ENCODE results near the gene ANKRD27. TPM values are rescaled to one million over a fixed set of nuclear protein-coding genes. Genes with fewer than 3 reads are reported as not detected.

The ANKRD27 gene
- total RNA-seq, result 10 to 100 TPM; 11.2 to 31.7 (median 18.8) TPM
- polyA plus RNA-seq, result 10 to 100 TPM in 2 of 3 donors, 1 to 10 TPM in 1; 6.3 to 43.3 (median 16.9) TPM
- long read RNA-seq, donor 1, full-length matches to known transcripts, result 9 of 18 reads
- long read RNA-seq, donor 1, partial matches to known transcripts, result 3 of 18 reads
- long read RNA-seq, donor 1, other reads (novel, unspliced or antisense), result 6 of 18 reads
- long read RNA-seq, donor 2, full-length matches to known transcripts, result 39 of 79 reads
- long read RNA-seq, donor 2, partial matches to known transcripts, result 17 of 79 reads
- long read RNA-seq, donor 2, other reads (novel, unspliced or antisense), result 23 of 79 reads

DNA sequence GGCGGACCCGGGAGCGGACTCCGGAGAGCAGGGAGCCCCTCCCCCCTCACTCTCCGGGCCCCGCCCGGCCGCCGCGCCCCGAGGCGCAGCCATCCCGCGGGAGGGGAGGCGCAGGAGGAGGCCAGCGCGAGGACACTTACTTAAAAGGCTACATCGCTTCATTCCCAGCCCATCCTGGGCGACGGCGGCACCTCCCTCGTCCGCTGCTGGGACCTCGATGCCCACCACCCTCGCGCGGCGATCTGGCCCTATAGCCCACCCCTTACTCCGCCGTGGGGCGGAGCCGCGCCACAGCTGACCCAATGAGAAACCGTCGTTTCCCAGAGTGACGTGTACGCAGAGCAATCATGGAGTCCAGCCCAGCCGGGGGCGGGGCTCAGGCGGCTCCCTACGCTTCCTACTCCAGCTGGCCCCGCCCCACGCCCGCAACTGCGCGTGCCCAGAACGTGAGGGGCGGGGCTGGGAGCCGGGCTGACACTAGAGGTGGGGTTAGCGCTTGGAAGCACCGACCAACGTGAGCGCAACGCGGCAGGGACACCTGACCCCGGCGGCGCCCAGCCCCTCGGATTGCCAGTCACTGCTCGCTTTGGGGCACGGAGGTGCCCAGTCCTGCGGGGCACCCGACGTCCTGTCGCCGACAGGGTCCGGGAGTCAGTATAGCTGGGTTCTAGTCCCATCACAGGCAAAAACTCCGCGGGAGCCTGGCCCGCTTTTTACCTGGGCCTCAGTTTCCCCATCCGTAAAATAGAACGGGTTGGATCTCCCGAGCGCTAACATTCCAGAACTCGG is at the start of gene ANKRD27:
Gene ANKRD27 (minus strand): TSS at position 250 of the 789 bp plus-strand sequence. CDS start 16,165 bp downstream, outside the sequence.
- Histone ChIP-seq H3K27ac (peak within 1 kb of the TSS; percentile 96), H3K9me3 (no peaks in the 10 kb centered on the region), H3K4me3 (peak within 1 kb of the TSS; percentile 99), H3K36me3 (ENCODE audit: insufficient read depth in 1 of 2, low read depth in 1 of 2) (no peaks in the 10 kb centered on the region), H3K4me1 (peaks cover 27% of the 10 kb centered on the region), H3K27me3 (ENCODE audit: insufficient read depth in 3 of 3, low read length in 2 of 3) (peaks cover 0 to 3% (median 0%) of the 10 kb centered on the region in 3 donors)
- TF ChIP-seq, protein P1, sequence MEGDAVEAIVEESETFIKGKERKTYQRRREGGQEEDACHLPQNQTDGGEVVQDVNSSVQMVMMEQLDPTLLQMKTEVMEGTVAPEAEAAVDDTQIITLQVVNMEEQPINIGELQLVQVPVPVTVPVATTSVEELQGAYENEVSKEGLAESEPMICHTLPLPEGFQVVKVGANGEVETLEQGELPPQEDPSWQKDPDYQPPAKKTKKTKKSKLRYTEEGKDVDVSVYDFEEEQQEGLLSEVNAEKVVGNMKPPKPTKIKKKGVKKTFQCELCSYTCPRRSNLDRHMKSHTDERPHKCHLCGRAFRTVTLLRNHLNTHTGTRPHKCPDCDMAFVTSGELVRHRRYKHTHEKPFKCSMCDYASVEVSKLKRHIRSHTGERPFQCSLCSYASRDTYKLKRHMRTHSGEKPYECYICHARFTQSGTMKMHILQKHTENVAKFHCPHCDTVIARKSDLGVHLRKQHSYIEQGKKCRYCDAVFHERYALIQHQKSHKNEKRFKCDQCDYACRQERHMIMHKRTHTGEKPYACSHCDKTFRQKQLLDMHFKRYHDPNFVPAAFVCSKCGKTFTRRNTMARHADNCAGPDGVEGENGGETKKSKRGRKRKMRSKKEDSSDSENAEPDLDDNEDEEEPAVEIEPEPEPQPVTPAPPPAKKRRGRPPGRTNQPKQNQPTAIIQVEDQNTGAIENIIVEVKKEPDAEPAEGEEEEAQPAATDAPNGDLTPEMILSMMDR (IDR thresholded peaks at IDR 0.05), result no peak
- peak; percentile 91 to 96 (median 93) for ATAC-seq
- 1% methylated on average over 51 to 75 of the region's 75 CpGs for WGBS, 3 donors
- peak; percentile 99 for DNase-seq
- intact Hi-C loops (cut with DNase I), result loop anchor here in 1 of 2 donors (10.0 kb wide), 2 partner anchors 90 to 270 kb away; partner anchors contain the start of genes DPY19L3 and PDCD5

DNA sequence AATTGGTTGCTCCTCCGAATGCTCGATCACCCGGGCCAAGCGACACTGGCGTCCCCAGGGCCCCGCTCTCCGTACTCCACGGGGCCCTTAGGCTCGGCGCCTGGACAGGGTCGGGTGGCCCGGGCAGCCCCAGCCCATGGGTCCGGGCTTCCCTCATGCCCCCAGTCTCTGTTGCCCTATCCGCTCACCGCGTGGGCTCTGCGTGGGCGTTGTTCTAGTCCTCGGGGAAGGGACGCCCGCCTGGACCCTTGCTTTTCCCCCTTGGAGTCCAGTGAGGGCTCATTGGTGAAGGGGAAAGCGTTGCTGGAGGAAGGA is 45.9 kb upstream of the ANKRD27 start:
- Histone ChIP-seq H3K27me3 (ENCODE audit: insufficient read depth in 3 of 3, low read length in 2 of 3) (no peaks in the 10 kb centered on the region), H3K4me1 (no peaks in the 10 kb centered on the region), H3K36me3 (ENCODE audit: insufficient read depth in 1 of 2, low read depth in 1 of 2) (no peaks in the 10 kb centered on the region), H3K9me3 (no peaks in the 10 kb centered on the region), H3K27ac (no peak overlapping the region), H3K4me3 (no peak overlapping the region)
- no peak for DNase-seq
- no peak for ATAC-seq
- 93 to 99% (median 95%) methylated on average over 16 to 22 of the region's 22 CpGs for WGBS, 3 donors
- TF ChIP-seq, protein P1 (IDR thresholded peaks at IDR 0.05), result no peak
- intact Hi-C loops (cut with DNase I), result no loop called here

DNA sequence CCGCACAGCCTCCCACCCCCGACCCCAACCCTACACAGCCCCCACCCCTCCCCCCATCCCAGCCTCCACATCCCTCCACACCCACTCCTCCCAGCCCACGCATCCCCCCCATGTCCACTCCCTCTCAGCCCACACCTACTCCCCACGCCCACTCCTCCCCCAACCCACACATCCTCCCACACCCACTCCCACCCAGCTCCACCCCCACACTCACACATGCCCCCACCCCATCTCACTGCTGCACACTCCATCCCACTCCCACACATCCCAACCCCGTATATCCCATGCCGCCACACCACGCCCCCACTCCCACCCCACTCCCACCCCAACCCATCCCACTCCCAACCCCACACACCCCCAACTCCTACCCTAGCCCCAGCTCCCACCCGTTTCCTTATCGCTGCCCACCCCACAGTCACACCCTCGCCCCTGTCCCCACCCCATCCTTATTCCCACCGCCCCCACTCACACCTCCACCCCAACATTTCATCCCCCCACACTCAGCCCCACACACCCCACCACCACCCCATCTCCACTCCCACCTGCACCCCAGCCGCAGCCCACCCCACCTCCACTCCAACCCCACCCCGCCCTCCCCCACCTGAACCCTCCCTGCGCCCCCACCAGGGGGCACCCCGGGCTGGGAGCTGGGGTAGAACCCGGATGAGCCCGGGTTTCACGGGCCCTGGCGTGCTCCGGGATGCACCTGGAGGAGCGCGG is 45.4 kb upstream of the ANKRD27 start:
- Histone ChIP-seq H3K27ac (no peak overlapping the region), H3K4me3 (no peak overlapping the region), H3K4me1 (no peaks in the 10 kb centered on the region), H3K9me3 (no peaks in the 10 kb centered on the region), H3K36me3 (ENCODE audit: insufficient read depth in 1 of 2, low read depth in 1 of 2) (peaks cover 0 to under 1% of the 10 kb centered on the region in 2 donors), H3K27me3 (ENCODE audit: insufficient read depth in 3 of 3, low read length in 2 of 3) (no peaks in the 10 kb centered on the region)
- intact Hi-C loops (cut with DNase I), result no loop called here
- ATAC-seq (no peak), DNase-seq (no peak)
- 95 to 97% (median 96%) methylated on average over 14 to 22 of the region's 22 CpGs for WGBS, 3 donors
- TF ChIP-seq, protein P1 (IDR thresholded peaks at IDR 0.05), result no peak

DNA sequence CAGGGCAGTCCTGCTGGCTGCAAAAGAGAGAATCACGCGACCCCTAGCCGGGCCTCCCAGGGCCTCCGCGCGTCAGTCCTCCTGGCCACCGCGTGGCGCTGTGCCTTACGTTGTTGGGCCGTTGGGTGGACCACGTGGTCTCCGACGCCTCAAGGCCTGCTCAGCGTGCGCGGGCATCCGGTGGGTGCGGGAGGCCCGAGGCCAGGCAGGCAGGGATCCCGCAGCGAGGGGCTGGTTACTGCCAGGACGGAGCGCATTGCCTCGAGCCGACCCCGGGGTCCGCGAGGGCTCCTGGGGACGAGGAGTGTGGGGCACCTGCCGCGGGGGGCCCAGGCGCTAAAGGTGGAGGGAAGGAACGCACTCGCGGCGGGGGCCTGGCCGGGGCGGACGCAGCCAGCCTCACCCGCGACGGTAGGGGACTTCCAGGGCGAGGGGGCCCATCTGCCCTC is 44.7 kb upstream of the ANKRD27 start, which contains the start of gene TDRD12:
Gene TDRD12 (plus strand): TSS at position 157 of the 449 bp plus-strand sequence. CDS start 306 bp downstream, outside the sequence.
- H3K36me3 ChIP-seq (ENCODE audit: insufficient read depth in 1 of 2, low read depth in 1 of 2), result peaks cover 0 to 8% of the 10 kb centered on the region in 2 donors
- ATAC-seq (no peak), DNase-seq (no peak)
- H3K9me3 ChIP-seq, result no peaks in the 10 kb centered on the region
- intact Hi-C loops (cut with DNase I), result no loop called here
- 87 to 95% (median 92%) methylated on average over 32 to 44 of the region's 44 CpGs for WGBS, 3 donors
- no peaks in the 10 kb centered on the region for H3K4me1 ChIP-seq
- no peak within 1 kb of the TSS for H3K27ac ChIP-seq
- H3K27me3 ChIP-seq (ENCODE audit: insufficient read depth in 3 of 3, low read length in 2 of 3), result no peaks in the 10 kb centered on the region
- no peak within 1 kb of the TSS for H3K4me3 ChIP-seq
- TF ChIP-seq, protein P1 (IDR thresholded peaks at IDR 0.05), result no peak

Measured in psoas muscle (tissue), 8 donors.